ENCODE results near the gene DPYD.

DNA sequence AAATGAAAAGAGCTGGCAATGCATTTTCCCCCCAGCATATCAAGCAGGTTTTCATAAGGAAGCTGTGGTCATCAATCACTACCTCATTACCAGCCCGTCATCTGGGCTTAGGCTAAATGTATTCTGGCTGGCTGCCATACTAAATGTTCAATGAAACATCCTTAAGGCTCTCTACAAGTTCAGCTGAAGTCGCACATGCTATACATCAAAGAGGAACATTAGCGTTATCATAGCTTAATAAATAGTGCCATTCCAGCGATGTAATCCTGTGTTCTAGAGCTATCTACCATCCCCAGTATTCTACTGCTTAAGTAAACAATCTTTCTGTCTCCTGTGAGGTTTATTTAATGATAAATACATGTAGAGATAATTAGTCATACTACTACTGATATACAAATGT lies 288.8 kb downstream of the DPYD start:
- TF ChIP-seq, protein P1, sequence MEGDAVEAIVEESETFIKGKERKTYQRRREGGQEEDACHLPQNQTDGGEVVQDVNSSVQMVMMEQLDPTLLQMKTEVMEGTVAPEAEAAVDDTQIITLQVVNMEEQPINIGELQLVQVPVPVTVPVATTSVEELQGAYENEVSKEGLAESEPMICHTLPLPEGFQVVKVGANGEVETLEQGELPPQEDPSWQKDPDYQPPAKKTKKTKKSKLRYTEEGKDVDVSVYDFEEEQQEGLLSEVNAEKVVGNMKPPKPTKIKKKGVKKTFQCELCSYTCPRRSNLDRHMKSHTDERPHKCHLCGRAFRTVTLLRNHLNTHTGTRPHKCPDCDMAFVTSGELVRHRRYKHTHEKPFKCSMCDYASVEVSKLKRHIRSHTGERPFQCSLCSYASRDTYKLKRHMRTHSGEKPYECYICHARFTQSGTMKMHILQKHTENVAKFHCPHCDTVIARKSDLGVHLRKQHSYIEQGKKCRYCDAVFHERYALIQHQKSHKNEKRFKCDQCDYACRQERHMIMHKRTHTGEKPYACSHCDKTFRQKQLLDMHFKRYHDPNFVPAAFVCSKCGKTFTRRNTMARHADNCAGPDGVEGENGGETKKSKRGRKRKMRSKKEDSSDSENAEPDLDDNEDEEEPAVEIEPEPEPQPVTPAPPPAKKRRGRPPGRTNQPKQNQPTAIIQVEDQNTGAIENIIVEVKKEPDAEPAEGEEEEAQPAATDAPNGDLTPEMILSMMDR (IDR thresholded peaks at IDR 0.05; ENCODE audit: insufficient read depth, low read length, poor library complexity, severe bottlenecking) = no peak
- TF ChIP-seq EZH2phosphoT487 (conservative IDR thresholded peaks at IDR 0.05; ENCODE audit: low read length) = no peak

Data from SU-DHL-6 (cell line).